HepG2 (cell line): ENCODE results near the gene DNMT1. TPM values are rescaled to one million over a fixed set of nuclear protein-coding genes. Genes with fewer than 3 reads are reported as not detected.

Experiments used
- ARID2 ChIP-seq: sonication (generic); formaldehyde crosslinking; IDR thresholded peaks from 2 replicates; pipeline ENCODE4 v1.8.1; 2022; ENCODE audit warnings: mild to moderate bottlenecking, missing genetic modification reagents, borderline replicate concordance
- ATF7 ChIP-seq, 2 experiments: fragments of 450-650 bp in 1 of 2; sonication (generic) in 1 of 2; formaldehyde crosslinking in 1 of 2; IDR thresholded peaks; 2 replicates each; pipeline versions ENCODE4 v1.4.0 to v1.6.1; 2016 to 2020; ENCODE audit warnings: antibody characterized with exemption in 1 of 2, mild to moderate bottlenecking in 1 of 2, missing genetic modification reagents in 1 of 2
- ETV5 ChIP-seq: IDR thresholded peaks from 2 replicates; pipeline ENCODE4 v1.6.1; 2018; ENCODE audit warnings: missing biosample characterization, missing genetic modification reagents, inconsistent platforms, borderline replicate concordance
- HDAC1 ChIP-seq: sonication (generic); formaldehyde crosslinking; IDR thresholded peaks from 2 replicates; pipeline ENCODE4 v1.5.1; 2020; ENCODE audit warnings: mild to moderate bottlenecking, missing genetic modification reagents
- KLF16 ChIP-seq, 2 experiments: sonication (generic) in 1 of 2; formaldehyde crosslinking in 1 of 2; IDR thresholded peaks; 2 replicates each; pipeline versions ENCODE4 v1.6.1 to v1.8.0; 2016 to 2023; ENCODE audit warnings: missing genetic modification reagents in 2 of 2, missing compliant biosample characterization in 1 of 2
- NONO ChIP-seq, 2 experiments: fragments of 450-650 bp in 1 of 2; sonication (generic) in 1 of 2; formaldehyde crosslinking in 1 of 2; IDR thresholded peaks in 1 of 2; conservative IDR thresholded peaks in 1 of 2; 2 replicates each; pipeline versions ENCODE4 v1.6.1 to v1.8.0; 2017 to 2022; ENCODE audit warnings: mild to moderate bottlenecking in 1 of 2, missing genetic modification reagents in 1 of 2, moderate library complexity in 1 of 2
- PAXIP1 ChIP-seq: sonication (generic); formaldehyde crosslinking; conservative IDR thresholded peaks from 2 replicates; pipeline ENCODE4 v1.4.0; 2020; ENCODE audit warnings: mild to moderate bottlenecking, missing genetic modification reagents, moderate library complexity
- REL ChIP-seq: sonication (generic); formaldehyde crosslinking; conservative IDR thresholded peaks from 2 replicates; pipeline ENCODE4 v1.8.0; 2022; ENCODE audit warnings: mild to moderate bottlenecking, missing genetic modification reagents, moderate library complexity
- SP5 ChIP-seq: IDR thresholded peaks from 2 replicates; pipeline ENCODE4 v1.6.1; 2016; ENCODE audit warnings: low read depth, borderline replicate concordance
- TAF15 ChIP-seq: fragments of 200-400 bp; formaldehyde crosslinking; IDR thresholded peaks from one replicate; pipeline ENCODE4 v1.6.1; 2018; ENCODE audit warnings: mild to moderate bottlenecking, low read depth, low read length; ENCODE audit not compliant: poor library complexity, severe bottlenecking
- ZBTB4 ChIP-seq: sonication (generic); formaldehyde crosslinking; IDR thresholded peaks from 2 replicates; pipeline ENCODE4 v1.4.0; 2020; ENCODE audit warnings: missing genetic modification reagents, mild to moderate bottlenecking, borderline replicate concordance
- ZMYM4 ChIP-seq: sonication (generic); formaldehyde crosslinking; IDR thresholded peaks from 2 replicates; pipeline ENCODE4 v1.8.1; 2023; ENCODE audit warnings: mild to moderate bottlenecking, missing genetic modification reagents
- ZNF317 ChIP-seq: sonication (generic); formaldehyde crosslinking; IDR thresholded peaks from 2 replicates; pipeline ENCODE4 v1.5.0; 2020; ENCODE audit warnings: mild to moderate bottlenecking, missing genetic modification reagents
- ZNF451 ChIP-seq: sonication (generic); formaldehyde crosslinking; IDR thresholded peaks from 2 replicates; pipeline ENCODE4 v1.5.0; 2020; ENCODE audit warnings: mild to moderate bottlenecking, missing genetic modification reagents
- ZNF768 ChIP-seq: sonication (generic); formaldehyde crosslinking; IDR thresholded peaks from 2 replicates; pipeline ENCODE4 v1.4.0; 2020; ENCODE audit warnings: missing genetic modification reagents
- ZSCAN21 ChIP-seq: sonication (generic); formaldehyde crosslinking; IDR thresholded peaks from 2 replicates; pipeline ENCODE4 v1.8.0; 2022; ENCODE audit warnings: mild to moderate bottlenecking, missing genetic modification reagents, moderate library complexity, borderline replicate concordance
- ZSCAN25 ChIP-seq: sonication (generic); formaldehyde crosslinking; IDR thresholded peaks from 2 replicates; pipeline ENCODE4 v1.8.0; 2022; ENCODE audit warnings: mild to moderate bottlenecking, missing genetic modification reagents
- ZSCAN31 ChIP-seq: sonication (generic); formaldehyde crosslinking; IDR thresholded peaks from 2 replicates; pipeline ENCODE4 v1.5.0; 2020; ENCODE audit warnings: low read depth, mild to moderate bottlenecking, missing genetic modification reagents
- polyA plus RNA-seq, 8 experiments: library from polyadenylated mRNA; depleted of rRNA in 3 of 8; stranded (reverse) in 7 of 8; unstranded in 1 of 8; fragments of >200 nt; fragmentation: Illumina TruSeq in 4 of 8; extraction: Trizol in 4 of 8; gene quantifications; 2 replicates each; pipeline versions ENCODE4 v1.2.1 to v1.2.3, GENCODE V29; 2011 to 2016; ENCODE audit warnings: low read depth in 4 of 8, missing spikeins in 1 of 8, mixed read lengths in 1 of 8; ENCODE audit not compliant: insufficient read depth in 1 of 8
- total RNA-seq, 5 experiments: library from RNA; depleted of rRNA; stranded (reverse); fragments of >200 nt; fragmentation: Illumina TruSeq; extraction: Trizol; gene quantifications; 2 replicates each; pipeline ENCODE4 v1.2.3, GENCODE V29; 2016; ENCODE audit warnings: low read depth in 1 of 5
- TF ChIP-seq, protein P1 (sequence below): sonication (generic); formaldehyde crosslinking; conservative IDR thresholded peaks from 2 replicates; pipeline ENCODE4 v1.4.0; 2020; ENCODE audit warnings: missing genetic modification reagents

DNMT1 gene
- total and polyA plus RNA-seq, 2 of the 13 experiments (the other 11 are each of a cell fraction or from before 2014, with no cell fraction given): 31.2 to 91.1 TPM

DNA sequence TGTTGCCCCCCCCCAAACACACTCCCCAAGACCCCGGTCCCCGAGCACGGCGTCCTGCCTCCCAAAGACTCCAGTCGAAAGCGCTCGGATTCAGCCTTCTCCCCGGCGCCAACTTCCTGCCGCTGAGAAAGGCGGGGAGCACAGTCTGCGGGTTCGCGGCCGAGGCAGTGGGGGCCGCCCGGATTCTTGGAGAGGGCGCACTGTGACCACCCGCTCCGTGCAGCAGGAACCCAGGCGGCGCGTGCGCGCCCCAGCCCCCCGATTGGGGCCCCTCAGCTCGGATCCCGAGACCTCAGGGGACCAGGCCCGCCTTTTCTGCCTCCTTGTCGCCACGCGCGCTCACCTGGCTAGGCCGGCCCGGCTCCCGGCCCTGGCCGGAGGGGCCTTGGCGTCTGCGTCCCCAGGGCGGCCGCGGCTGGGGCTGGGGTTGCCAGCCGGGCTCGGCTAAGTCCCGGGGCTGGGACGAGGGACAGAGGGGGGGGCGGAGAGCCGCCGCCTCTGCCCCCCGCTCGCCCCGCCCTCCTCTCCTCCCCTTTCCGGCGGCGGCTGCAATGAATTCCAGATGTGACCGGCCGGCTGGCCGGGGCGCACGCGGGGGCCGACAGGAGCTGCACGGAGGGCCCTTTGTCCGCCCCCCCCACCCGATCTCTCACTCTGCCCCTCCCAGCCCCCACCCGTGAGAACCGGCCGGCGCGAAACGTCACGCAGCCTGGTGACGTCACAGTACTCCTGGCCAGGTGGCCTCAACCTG, 36.3 kb upstream of the DNMT1 start, which contains the start of gene S1PR2 (continued):
- TF ChIP-seq, protein P1, sequence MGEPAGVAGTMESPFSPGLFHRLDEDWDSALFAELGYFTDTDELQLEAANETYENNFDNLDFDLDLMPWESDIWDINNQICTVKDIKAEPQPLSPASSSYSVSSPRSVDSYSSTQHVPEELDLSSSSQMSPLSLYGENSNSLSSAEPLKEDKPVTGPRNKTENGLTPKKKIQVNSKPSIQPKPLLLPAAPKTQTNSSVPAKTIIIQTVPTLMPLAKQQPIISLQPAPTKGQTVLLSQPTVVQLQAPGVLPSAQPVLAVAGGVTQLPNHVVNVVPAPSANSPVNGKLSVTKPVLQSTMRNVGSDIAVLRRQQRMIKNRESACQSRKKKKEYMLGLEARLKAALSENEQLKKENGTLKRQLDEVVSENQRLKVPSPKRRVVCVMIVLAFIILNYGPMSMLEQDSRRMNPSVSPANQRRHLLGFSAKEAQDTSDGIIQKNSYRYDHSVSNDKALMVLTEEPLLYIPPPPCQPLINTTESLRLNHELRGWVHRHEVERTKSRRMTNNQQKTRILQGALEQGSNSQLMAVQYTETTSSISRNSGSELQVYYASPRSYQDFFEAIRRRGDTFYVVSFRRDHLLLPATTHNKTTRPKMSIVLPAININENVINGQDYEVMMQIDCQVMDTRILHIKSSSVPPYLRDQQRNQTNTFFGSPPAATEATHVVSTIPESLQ: no peak
- TF ChIP-seq ZNF451 (CRISPR knock-in tag) (0 out of 2 replicates have a peak, but pooled peaks have one; percentile 16), KLF16 (CRISPR knock-in tag; IDR thresholded peaks at IDR 0.05) (no peak), NONO (IDR thresholded peaks at IDR 0.05) (no peak), NONO (CRISPR knock-in tag; conservative IDR thresholded peaks at IDR 0.05) (peak; percentile 4; the same call in 1 of the 2 replicates), HDAC1 (0 out of 2 replicates have a peak, but pooled peaks have one; percentile 16), ZNF768 (peak; percentile 9; the same call in 1 of the 2 replicates), ZBTB4 (no peak), ETV5 (CRISPR knock-in tag) (0 out of 2 replicates have a peak, but pooled peaks have one; percentile 13), PAXIP1 (CRISPR knock-in tag) (0 out of 2 replicates have a peak, but pooled peaks have one; percentile 17), ARID2 (CRISPR knock-in tag) (no peak), ZSCAN25 (CRISPR knock-in tag) (0 out of 2 replicates have a peak, but pooled peaks have one; percentile 4), ZSCAN31 (CRISPR knock-in tag) (0 out of 2 replicates have a peak, but pooled peaks have one; percentile 24), ATF7 (IDR thresholded peaks at IDR 0.05) (peak; percentile 67), ATF7 (CRISPR knock-in tag; IDR thresholded peaks at IDR 0.05) (no peak), SP5 (CRISPR knock-in tag) (peak; percentile 87), TAF15 (no peak), ZSCAN21 (CRISPR knock-in tag) (peak; percentile 28; the same call in 1 of the 2 replicates), ZNF317 (CRISPR knock-in tag) (no peak), ZMYM4 (CRISPR knock-in tag) (peak; percentile 29; the same call in 1 of the 2 replicates), REL (CRISPR knock-in tag) (0 out of 2 replicates have a peak, but pooled peaks have one; percentile 38)
